BJ (cell line): Measurements from ENCODE around the gene COL6A3. TPM values are rescaled to one million over a fixed set of nuclear protein-coding genes. Genes with fewer than 3 reads are reported as not detected.
"Not testable (repeated sequence)": the region's sequence is repeated elsewhere in the genome, so short reads cannot be mapped to it uniquely, and the experiment has no call there.

Source experiments
- CTCF ChIA-PET: fragments of 350-600 bp; formaldehyde crosslinking; extraction: SDS; loops from one replicate; lab custom pipeline; 2021; ENCODE audit warnings: antibody characterized with exemption, inconsistent platforms; lab: Yijun Ruan, JAX
- POLR2A ChIA-PET: fragments of 300-600 bp; sonication (Branson Sonifier 250); formaldehyde crosslinking; extraction: SDS; loops from one replicate; lab custom pipeline; 2021; ENCODE audit warnings: antibody characterized with exemption; lab: Charles Lee
- DNase-seq: peaks from one replicate; pipeline ENCODE4 v3.0.0-alpha.2; 2011; ENCODE audit warnings: low read depth
- H3K27me3 ChIP-seq: 2 replicates; pipeline ENCODE4 v1.6.0; 2011; ENCODE audit warnings: low read length; ENCODE audit not compliant: control insufficient read depth, insufficient read depth
- H3K36me3 ChIP-seq: 2 replicates; pipeline ENCODE4 v1.5.1; 2011; ENCODE audit warnings: low read length; ENCODE audit not compliant: control insufficient read depth, insufficient read depth
- H3K4me3 ChIP-seq: 2 replicates; pipeline ENCODE4 v1.5.1; 2011; ENCODE audit warnings: low read depth, mild to moderate bottlenecking, control low read depth, low read length
- CTCF ChIP-seq: IDR thresholded peaks from 2 replicates; pipeline ENCODE4 v1.5.1; 2011; ENCODE audit warnings: low read depth, mild to moderate bottlenecking, control low read depth, inconsistent platforms, low read length, moderate library complexity; ENCODE audit not compliant: insufficient read depth
- polyA plus RNA-seq: library from polyadenylated mRNA; depleted of rRNA; stranded (reverse); fragments of >200 nt; gene quantifications from 2 replicates; pipeline ENCODE4 v1.2.3, GENCODE V29; 2011

The COL6A3 gene
- polyA plus RNA-seq, 1 experiment: 695 TPM

GRCh38 chr2:237411683-237412423 is 2.1 kb downstream of the COL6A3 start:
- Histone ChIP-seq H3K36me3 (peaks cover 7% of the 10 kb centered on the region), H3K4me3 (peak overlapping the region; percentile 94), H3K27me3 (no peaks in the 10 kb centered on the region)
- POLR2A ChIA-PET: interaction anchor here (0.5 to 1.4 kb wide), 2 partner anchors 154 to 276 kb away, joined by 4 read pairs; no protein-coding TSS in a partner anchor
- TF ChIP-seq CTCF: no peak
- CTCF ChIA-PET: interaction anchor here (0.8 to 5.9 kb wide), 18 partner anchors 10 to 290 kb away, joined by 3 to 44 read pairs (median 5); no protein-coding TSS in a partner anchor
- no peak for DNase-seq

- no peak for DNase-seq
- Histone ChIP-seq H3K36me3 (peaks cover 8% of the 10 kb centered on the region), H3K4me3 (peak overlapping the region; percentile 94), H3K27me3 (no peaks in the 10 kb centered on the region)
- CTCF ChIA-PET: interaction anchor here (0.8 to 5.9 kb wide), 20 partner anchors 10 to 318 kb away, joined by 3 to 44 read pairs (median 4); no protein-coding TSS in a partner anchor
- TF ChIP-seq CTCF: no peak
- POLR2A ChIA-PET: interaction anchor here (0.5 to 1.4 kb wide), 8 partner anchors 10 to 277 kb away, joined by 3 to 4 read pairs (median 3); no protein-coding TSS in a partner anchor
Measured at GRCh38 chr2:237411092-237411601, 2.8 kb downstream of the COL6A3 start.

- H3K27me3 ChIP-seq, H3K36me3 ChIP-seq, DNase-seq, POLR2A ChIA-PET: not testable (repeated sequence)
- peak overlapping the region; percentile 94 for H3K4me3 ChIP-seq
- CTCF ChIA-PET: interaction anchor here (0.6 to 5.9 kb wide), 21 partner anchors 10 to 287 kb away, joined by 3 to 44 read pairs (median 4); partner anchors contain the start of gene MLPH
Measured at GRCh38 chr2:237409263-237409662, 4.7 kb downstream of the COL6A3 start.

GRCh38 chr2:237408335-237409000 is 5.5 kb downstream of the COL6A3 start:
- no peak for DNase-seq
- POLR2A ChIA-PET: interaction anchor here (0.6 to 1.1 kb wide), 2 partner anchors 13 to 275 kb away, joined by 3 read pairs; no protein-coding TSS in a partner anchor
- TF ChIP-seq CTCF: no peak
- no peaks in the 10 kb centered on the region for H3K27me3 ChIP-seq
- CTCF ChIA-PET: interaction anchor here (0.9 to 3.8 kb wide), 5 partner anchors 163 to 286 kb away, joined by 3 to 17 read pairs (median 5); no protein-coding TSS in a partner anchor
- peaks cover 8% of the 10 kb centered on the region for H3K36me3 ChIP-seq
- peak overlapping the region; percentile 17 for H3K4me3 ChIP-seq

GRCh38 chr2:237407700-237408099 is 6.3 kb downstream of the COL6A3 start:
- ChIA-PET POLR2A (interaction anchor here (0.6 kb wide), 1 partner anchor 274 kb away, joined by 3 read pairs; no protein-coding TSS in a partner anchor), CTCF (interaction anchor here (0.9 to 1.0 kb wide), 2 partner anchors 164 to 285 kb away, joined by 3 to 5 read pairs; no protein-coding TSS in a partner anchor)
- DNase-seq: no peak
- H3K36me3 ChIP-seq: peaks cover 11% of the 10 kb centered on the region
- no peak overlapping the region for H3K4me3 ChIP-seq
- TF ChIP-seq CTCF: no peak
- no peaks in the 10 kb centered on the region for H3K27me3 ChIP-seq
